ENCODE data around the gene TSPAN18.
A peak's percentile ranks its signal among the peaks of the same experiment; 100 is the strongest.

TSPAN18 gene

GRCh38 chr11:44942029-44942955, 215.5 kb downstream of the TSPAN18 start:
- DNase-seq (ENCODE audit: low read depth in 2 of 2), result no peak

- peak in 1 of 2 experiments; percentile 43 for DNase-seq (ENCODE audit: low read depth in 2 of 2)
Measured at GRCh38 chr11:44943118-44943517, 216.4 kb downstream of the TSPAN18 start.

GRCh38 chr11:44943696-44944095, 216.9 kb downstream of the TSPAN18 start:
- DNase-seq (ENCODE audit: low read depth in 2 of 2), result no peak

GRCh38 chr11:44944181-44944852, 217.6 kb downstream of the TSPAN18 start:
- no peak for DNase-seq (ENCODE audit: low read depth in 2 of 2)

GRCh38 chr11:44944853-44945235, 218.1 kb downstream of the TSPAN18 start:
- DNase-seq (ENCODE audit: low read depth in 2 of 2), result no peak

GRCh38 chr11:44945666-44946065, 218.9 kb downstream of the TSPAN18 start:
- DNase-seq (ENCODE audit: low read depth in 2 of 2), result no peak

- DNase-seq (ENCODE audit: low read depth in 2 of 2), result no peak
Measured at GRCh38 chr11:44946263-44946662, 219.5 kb downstream of the TSPAN18 start.

- no peak for DNase-seq (ENCODE audit: low read depth in 2 of 2)
Measured at GRCh38 chr11:44947114-44947513, 220.4 kb downstream of the TSPAN18 start.

GRCh38 chr11:44948155-44948554, 221.4 kb downstream of the TSPAN18 start:
- DNase-seq (ENCODE audit: low read depth in 2 of 2), result no peak

- DNase-seq (ENCODE audit: low read depth in 2 of 2), result no peak
Measured at GRCh38 chr11:44949160-44950030, 222.6 kb downstream of the TSPAN18 start.

GRCh38 chr11:44950031-44950624, 223.4 kb downstream of the TSPAN18 start:
- DNase-seq (ENCODE audit: low read depth in 2 of 2), result peak in 1 of 2 experiments; percentile 26

- DNase-seq (ENCODE audit: low read depth in 2 of 2), result peak; percentile 35 to 64
Measured at GRCh38 chr11:44950625-44951476, 224.1 kb downstream of the TSPAN18 start, which contains the start of gene TP53I11. Gene TP53I11, minus strand, starts transcription at chr11:44950883. Its CDS starts 12,548 bp downstream, at chr11:44938335.

- DNase-seq (ENCODE audit: low read depth in 2 of 2), result no peak
Measured at GRCh38 chr11:44952082-44952481, 225.3 kb downstream of the TSPAN18 start.

- DNase-seq (ENCODE audit: low read depth in 2 of 2), result no peak
Measured at GRCh38 chr11:44952500-44953260, 225.9 kb downstream of the TSPAN18 start.

GRCh38 chr11:44954051-44954906, 227.5 kb downstream of the TSPAN18 start:
- no peak for DNase-seq (ENCODE audit: low read depth in 2 of 2)

GRCh38 chr11:44955015-44955738, 228.4 kb downstream of the TSPAN18 start:
- no peak for DNase-seq (ENCODE audit: low read depth in 2 of 2)

GRCh38 chr11:44957040-44957515, 230.3 kb downstream of the TSPAN18 start:
- DNase-seq (ENCODE audit: low read depth in 2 of 2), result no peak

Data from stimulated activated CD4-positive, alpha-beta T cell treated with anti-CD3 and anti-CD28 coated beads, Interleukin-12 subunit alpha, Interleukin-12 subunit beta, amount 100 ng/mL, for 24 hours (primary cell).